Panc1 (cell line): ENCODE results near the gene C5orf58. TPM values are rescaled to one million over a fixed set of nuclear protein-coding genes. Genes with fewer than 3 reads are reported as not detected.

Experiments
- ATAC-seq: fragments of 200-7000 bp; cut with Tn5 transposase; 2 replicates; pipeline ENCODE4 v1.9.1; 2020; ENCODE audit warnings: mild to moderate bottlenecking, moderate library complexity
- BruUV-seq: library from RNA; stranded (reverse); fragments of 400-500 nt; replicated peaks from 2 replicates; lab custom pipeline; 2021; lab: Mats Ljungman, UMichigan
- CTCF ChIA-PET: fragments of 300-600 bp; sonication (Branson Sonifier 250); formaldehyde crosslinking; loops from one replicate; lab custom pipeline; 2022; ENCODE audit warnings: antibody characterized with exemption; lab: Charles Lee
- POLR2A ChIA-PET: fragments of 300-600 bp; sonication (Branson Sonifier 250); formaldehyde crosslinking; loops from one replicate; lab custom pipeline; 2022; ENCODE audit warnings: antibody characterized with exemption; lab: Charles Lee
- DNase-seq: peaks from one replicate; pipeline ENCODE4 v3.0.0-alpha.2; 2010; ENCODE audit warnings: low read depth, low spot score
- H3K27ac ChIP-seq: 2 replicates; pipeline ENCODE4 v1.5.1; 2011; ENCODE audit warnings: mild to moderate bottlenecking, low read length, inconsistent platforms
- H3K27me3 ChIP-seq: fragments of 200-500 bp; sonication (Bioruptor generic); 2 replicates; pipeline ENCODE4 v1.6.0; 2014; ENCODE audit warnings: low read length, inconsistent platforms; ENCODE audit not compliant: control insufficient read depth, insufficient read depth
- H3K36me3 ChIP-seq: fragments of 200-500 bp; sonication (Bioruptor generic); 2 replicates; pipeline ENCODE4 v1.5.1; 2014; ENCODE audit warnings: inconsistent platforms, mild to moderate bottlenecking, low read length, moderate library complexity; ENCODE audit not compliant: control insufficient read depth, insufficient read depth
- H3K4me1 ChIP-seq: 2 replicates; pipeline ENCODE4 v1.5.1; 2011; ENCODE audit warnings: inconsistent platforms, mild to moderate bottlenecking, low read length, moderate library complexity; ENCODE audit not compliant: control insufficient read depth, insufficient read depth
- H3K4me3 ChIP-seq, 2 experiments: 2 replicates each; pipeline ENCODE4 v1.5.1; 2011 to 2012; ENCODE audit warnings: low read depth in 2 of 2, low read length in 2 of 2, mild to moderate bottlenecking in 2 of 2, inconsistent platforms in 1 of 2, moderate library complexity in 1 of 2
- H3K9me3 ChIP-seq: fragments of 200-500 bp; sonication (Bioruptor generic); 2 replicates; pipeline ENCODE4 v1.5.1; 2014; ENCODE audit warnings: low read depth, mild to moderate bottlenecking, inconsistent platforms, low read length, moderate library complexity; ENCODE audit not compliant: control insufficient read depth, insufficient read depth
- CTCF ChIP-seq: fragments of 450-650 bp; IDR thresholded peaks from 2 replicates; pipeline ENCODE4 v1.5.1; 2017; ENCODE audit warnings: mild to moderate bottlenecking
- POLR2AphosphoS5 ChIP-seq: IDR thresholded peaks from 2 replicates; pipeline ENCODE4 v1.6.1; 2012; ENCODE audit warnings: mild to moderate bottlenecking, low read depth, low read length, moderate library complexity
- SIN3A ChIP-seq: IDR thresholded peaks from 2 replicates; pipeline ENCODE4 v1.6.1; 2012; ENCODE audit warnings: low read depth, mild to moderate bottlenecking, low read length, moderate library complexity, borderline replicate concordance; ENCODE audit not compliant: insufficient read depth
- TCF7L2 ChIP-seq: IDR thresholded peaks from 2 replicates; pipeline ENCODE4 v1.6.1; 2011; ENCODE audit warnings: mild to moderate bottlenecking, low read depth, low read length, inconsistent platforms
- in situ Hi-C: cut with HindIII; loops from 2 replicates; pipeline ENCODE4 v1.10.0; 2016; ENCODE audit warnings: low sequenced_read_pairs, low pct_unique_long_range_greater_than_20kb
- intact Hi-C: fragments of 100-400 bp; cut with micrococcal nuclease; formaldehyde crosslinking; loops from one replicate; pipeline ENCODE4 v1.10.0; 2022; ENCODE audit not compliant: unreplicated experiment
- total RNA-seq: library from RNA; stranded (reverse); gene quantifications from one replicate; pipeline ENCODE4 v1.2.1, GENCODE V29; 2021; ENCODE audit not compliant: unreplicated experiment
- TF ChIP-seq, protein P1 (sequence below), 2 experiments: IDR thresholded peaks; 2 replicates each; pipeline ENCODE4 v1.6.1; 2011 to 2012; ENCODE audit warnings: low read depth in 2 of 2, control low read depth in 1 of 2, low read length in 1 of 2, mild to moderate bottlenecking in 1 of 2, moderate library complexity in 1 of 2; ENCODE audit not compliant: insufficient read depth in 1 of 2

Gene C5orf58
- total RNA-seq, 1 experiment from 2014 or later, result 0.15 TPM

- TF ChIP-seq POLR2AphosphoS5 (no peak), TCF7L2 (no peak), SIN3A (no peak), CTCF (no peak)
- TF ChIP-seq, protein P1, sequence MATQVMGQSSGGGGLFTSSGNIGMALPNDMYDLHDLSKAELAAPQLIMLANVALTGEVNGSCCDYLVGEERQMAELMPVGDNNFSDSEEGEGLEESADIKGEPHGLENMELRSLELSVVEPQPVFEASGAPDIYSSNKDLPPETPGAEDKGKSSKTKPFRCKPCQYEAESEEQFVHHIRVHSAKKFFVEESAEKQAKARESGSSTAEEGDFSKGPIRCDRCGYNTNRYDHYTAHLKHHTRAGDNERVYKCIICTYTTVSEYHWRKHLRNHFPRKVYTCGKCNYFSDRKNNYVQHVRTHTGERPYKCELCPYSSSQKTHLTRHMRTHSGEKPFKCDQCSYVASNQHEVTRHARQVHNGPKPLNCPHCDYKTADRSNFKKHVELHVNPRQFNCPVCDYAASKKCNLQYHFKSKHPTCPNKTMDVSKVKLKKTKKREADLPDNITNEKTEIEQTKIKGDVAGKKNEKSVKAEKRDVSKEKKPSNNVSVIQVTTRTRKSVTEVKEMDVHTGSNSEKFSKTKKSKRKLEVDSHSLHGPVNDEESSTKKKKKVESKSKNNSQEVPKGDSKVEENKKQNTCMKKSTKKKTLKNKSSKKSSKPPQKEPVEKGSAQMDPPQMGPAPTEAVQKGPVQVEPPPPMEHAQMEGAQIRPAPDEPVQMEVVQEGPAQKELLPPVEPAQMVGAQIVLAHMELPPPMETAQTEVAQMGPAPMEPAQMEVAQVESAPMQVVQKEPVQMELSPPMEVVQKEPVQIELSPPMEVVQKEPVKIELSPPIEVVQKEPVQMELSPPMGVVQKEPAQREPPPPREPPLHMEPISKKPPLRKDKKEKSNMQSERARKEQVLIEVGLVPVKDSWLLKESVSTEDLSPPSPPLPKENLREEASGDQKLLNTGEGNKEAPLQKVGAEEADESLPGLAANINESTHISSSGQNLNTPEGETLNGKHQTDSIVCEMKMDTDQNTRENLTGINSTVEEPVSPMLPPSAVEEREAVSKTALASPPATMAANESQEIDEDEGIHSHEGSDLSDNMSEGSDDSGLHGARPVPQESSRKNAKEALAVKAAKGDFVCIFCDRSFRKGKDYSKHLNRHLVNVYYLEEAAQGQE (IDR thresholded peaks at IDR 0.05; ENCODE audit: insufficient read depth in 1 of 2, low read depth in 2 of 2, low read length in 1 of 2), result no peak
- peak overlapping the region; percentile 74 for H3K27ac ChIP-seq
- ATAC-seq, result peak; percentile 82
- no peaks in the 10 kb centered on the region for H3K27me3 ChIP-seq
- no peaks in the 10 kb centered on the region for H3K9me3 ChIP-seq
- no peak overlapping the region for H3K4me3 ChIP-seq
- peaks cover 10% of the 10 kb centered on the region for H3K4me1 ChIP-seq
- ChIA-PET CTCF (interaction anchor here (0.7 kb wide), 1 partner anchor 56 kb away, joined by 3 read pairs; no protein-coding TSS in a partner anchor), POLR2A (no interaction called here)
- no peak for DNase-seq
- no TSS peak for BruUV-seq
- in situ Hi-C loops (no loop called here), intact Hi-C loops (no loop called here)
- no peaks in the 10 kb centered on the region for H3K36me3 ChIP-seq
These were observed 21.0 kb upstream of the C5orf58 start for GRCh38 chr5:170211575-170212334.

DNA sequence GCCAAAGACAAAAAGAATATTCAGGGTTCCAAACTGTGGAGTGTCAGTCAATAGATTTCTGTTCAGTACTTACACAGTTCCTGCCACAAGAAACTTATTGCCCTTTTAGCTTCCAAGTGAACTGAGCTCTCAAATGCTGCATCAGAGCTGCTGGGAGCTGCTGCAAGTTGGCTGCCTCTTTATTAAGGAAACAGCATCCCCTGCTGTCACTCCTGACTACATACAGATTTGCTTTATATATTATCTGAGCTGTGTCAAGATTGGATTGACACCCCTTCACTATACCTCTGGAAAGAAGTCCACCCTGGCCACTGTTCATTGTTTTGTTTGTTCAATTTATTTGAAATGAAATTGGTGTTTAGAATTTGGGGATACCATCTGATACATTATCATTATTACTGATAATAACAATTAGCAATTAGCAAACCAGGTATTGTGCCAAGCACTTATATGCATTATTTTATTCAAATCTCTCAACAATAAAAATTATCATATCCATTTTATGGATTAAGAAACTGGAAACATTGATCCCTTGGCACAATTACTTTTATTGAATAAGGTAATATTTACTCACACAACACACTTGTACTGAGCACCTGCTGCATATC, 16.4 kb upstream of the C5orf58 start:
- BruUV-seq, result no TSS peak
- DNase-seq, result peak; percentile 41
- H3K4me1 ChIP-seq, result peaks cover 15% of the 10 kb centered on the region
- peak overlapping the region; percentile 84; the same call in 1 of the 2 replicates for H3K27ac ChIP-seq
- in situ Hi-C loops (no loop called here), intact Hi-C loops (loop anchor here (1.0 to 5.0 kb wide), 3 partner anchors 116 to 514 kb away; partner anchors contain the start of gene INSYN2B)
- CTCF ChIA-PET, result interaction anchor here (0.5 to 1.1 kb wide), 17 partner anchors 31 to 1856 kb away, joined by 3 to 17 read pairs (median 4); partner anchors contain the start of gene SPDL1
- no peaks in the 10 kb centered on the region for H3K9me3 ChIP-seq
- H3K36me3 ChIP-seq, result no peaks in the 10 kb centered on the region
- H3K4me3 ChIP-seq, result no peak overlapping the region
- POLR2A ChIA-PET, result no interaction called here
- ATAC-seq, result peak; percentile 86
- no peaks in the 10 kb centered on the region for H3K27me3 ChIP-seq
- no peak for TF ChIP-seq SIN3A
- no peak for TF ChIP-seq TCF7L2
- TF ChIP-seq POLR2AphosphoS5, result no peak
- TF ChIP-seq, protein P1 (IDR thresholded peaks at IDR 0.05; ENCODE audit: insufficient read depth in 1 of 2, low read depth in 2 of 2, low read length in 1 of 2), result no peak
- peak; percentile 89 for TF ChIP-seq CTCF
